A172 (cell line): ENCODE measurements around the gene NEDD4L. TPM values are rescaled to one million over a fixed set of nuclear protein-coding genes. Genes with fewer than 3 reads are reported as not detected.

Experiments
- total RNA-seq: library from RNA; depleted of rRNA; stranded (reverse); fragments of >200 nt; shearing (Covaris generic); gene quantifications from 2 replicates; pipeline ENCODE4 v1.2.3, GENCODE V29; 2014; rRNA removed

The NEDD4L gene
- total RNA-seq, 1 experiment from 2014 or later, result 8.1 TPM

Other genes starting within 250 kb of the NEDD4L start
- gene ATP8B1, start 240.9 kb upstream of the NEDD4L start, total RNA-seq, result 38.2 and 38.8 TPM in 2 replicates